Measurements from ENCODE around the gene TNNI3. TPM values are rescaled to one million over a fixed set of nuclear protein-coding genes. Genes with fewer than 3 reads are reported as not detected.
"Not testable (repeated sequence)": the region's sequence is repeated elsewhere in the genome, so short reads cannot be mapped to it uniquely, and the experiment has no call there.

TNNI3 gene
- total RNA-seq, 2 experiments from 2014 or later: not detected

GRCh38 chr19:55166530-55167268 is 9.2 kb upstream of the TNNI3 start, which contains the start of gene DNAAF3:
Gene DNAAF3 (minus strand): TSS chr19:55166613. CDS start chr19:55166413, 200 bp downstream.
- CTCF ChIA-PET: interaction anchor here (1.0 to 2.2 kb wide), 3 partner anchors 26 to 338 kb away, joined by 4 to 7 read pairs (median 4); no protein-coding TSS in a partner anchor

GRCh38 chr19:55165952-55166529 is 8.5 kb upstream of the TNNI3 start:
- no peak overlapping the region for H3K27ac Mint-ChIP-seq
- H3K4me3 Mint-ChIP-seq: peak overlapping the region; percentile 60
- H3K9me3 Mint-ChIP-seq: no peaks in the 10 kb centered on the region
- CTCF ChIA-PET: interaction anchor here (0.7 to 2.2 kb wide), 4 partner anchors 25 to 1087 kb away, joined by 3 to 7 read pairs (median 4); no protein-coding TSS in a partner anchor
- POLR2A ChIA-PET: no interaction called here
- H3K4me1 Mint-ChIP-seq: peaks cover 11% of the 10 kb centered on the region
- DNase-seq: peak; percentile 32
- H3K36me3 Mint-ChIP-seq (ENCODE audit: low read depth): no peaks in the 10 kb centered on the region
- peaks cover 47% of the 10 kb centered on the region for H3K27me3 Mint-ChIP-seq

More at GRCh38 chr19:55166530-55167268, 9.2 kb upstream of the TNNI3 start, which contains the start of gene DNAAF3:
- Mint-ChIP-seq H3K9me3 (no peaks in the 10 kb centered on the region), H3K36me3 (ENCODE audit: low read depth) (no peaks in the 10 kb centered on the region), H3K4me1 (peaks cover 11% of the 10 kb centered on the region), H3K27me3 (peaks cover 52% of the 10 kb centered on the region), H3K4me3 (peak within 1 kb of the TSS; percentile 60), H3K27ac (peak within 1 kb of the TSS; percentile 31)
- DNase-seq: peak; percentile 77
- POLR2A ChIA-PET: interaction anchor here (0.9 kb wide), 1 partner anchor 89 kb away, joined by 3 read pairs; no protein-coding TSS in a partner anchor

- Mint-ChIP-seq H3K9me3 (no peaks in the 10 kb centered on the region), H3K27me3 (peaks cover 40% of the 10 kb centered on the region), H3K36me3 (ENCODE audit: low read depth) (no peaks in the 10 kb centered on the region), H3K27ac (no peak overlapping the region), H3K4me3 (no peak overlapping the region), H3K4me1 (peaks cover 7% of the 10 kb centered on the region)
- ChIA-PET CTCF (interaction anchor here (0.7 to 2.1 kb wide), 3 partner anchors 280 to 493 kb away, joined by 4 to 12 read pairs (median 4); no protein-coding TSS in a partner anchor), POLR2A (interaction anchor here (1.4 kb wide), 1 partner anchor 281 kb away, joined by 3 read pairs; no protein-coding TSS in a partner anchor)
- no peak for DNase-seq
Measured at GRCh38 chr19:55161571-55162322, 4.2 kb upstream of the TNNI3 start.

GRCh38 chr19:55160986-55161365 is 3.4 kb upstream of the TNNI3 start:
- Mint-ChIP-seq H3K36me3 (ENCODE audit: low read depth) (no peaks in the 10 kb centered on the region), H3K9me3 (no peaks in the 10 kb centered on the region), H3K4me3 (no peak overlapping the region), H3K27ac (no peak overlapping the region), H3K27me3 (peaks cover 36% of the 10 kb centered on the region), H3K4me1 (peaks cover 3% of the 10 kb centered on the region)
- no peak for DNase-seq
- ChIA-PET POLR2A (interaction anchor here (1.0 to 1.4 kb wide), 2 partner anchors 11 to 280 kb away, joined by 3 read pairs; no protein-coding TSS in a partner anchor), CTCF (interaction anchor here (0.6 to 2.5 kb wide), 16 partner anchors 8 to 487 kb away, joined by 3 to 12 read pairs (median 4); partner anchors contain the start of genes PPP1R12C and SYT5)

- Mint-ChIP-seq H3K4me1 (peaks cover 3% of the 10 kb centered on the region), H3K36me3 (ENCODE audit: low read depth) (no peaks in the 10 kb centered on the region), H3K4me3 (no peak overlapping the region), H3K9me3 (no peaks in the 10 kb centered on the region), H3K27ac (no peak overlapping the region), H3K27me3 (peaks cover 30% of the 10 kb centered on the region)
- peak; percentile 91 for DNase-seq
- CTCF ChIA-PET: interaction anchor here (0.6 to 2.5 kb wide), 19 partner anchors 9 to 486 kb away, joined by 3 to 12 read pairs (median 4); partner anchors contain the start of genes PPP1R12C and SYT5
- POLR2A ChIA-PET: interaction anchor here (0.8 to 1.4 kb wide), 3 partner anchors 11 to 279 kb away, joined by 3 read pairs; partner anchors contain the start of gene PPP6R1
Measured at GRCh38 chr19:55160128-55160985, 2.8 kb upstream of the TNNI3 start.

- Mint-ChIP-seq H3K36me3 (ENCODE audit: low read depth) (no peaks in the 10 kb centered on the region), H3K27ac (no peak overlapping the region), H3K9me3 (peaks cover 4% of the 10 kb centered on the region), H3K27me3 (peaks cover 26% of the 10 kb centered on the region), H3K4me3 (no peak overlapping the region), H3K4me1 (peaks cover 9% of the 10 kb centered on the region)
- POLR2A ChIA-PET: no interaction called here
- CTCF ChIA-PET: interaction anchor here (0.9 to 2.5 kb wide), 11 partner anchors 8 to 278 kb away, joined by 3 to 12 read pairs (median 7); partner anchors contain the start of gene RDH13
- DNase-seq: no peak
Measured at GRCh38 chr19:55158848-55159749, 1.6 kb upstream of the TNNI3 start.

GRCh38 chr19:55158423-55158822 is 891 bp upstream of the TNNI3 start:
- Mint-ChIP-seq H3K36me3 (ENCODE audit: low read depth) (no peaks in the 10 kb centered on the region), H3K27ac (no peak overlapping the region), H3K27me3 (peaks cover 22% of the 10 kb centered on the region), H3K9me3 (peaks cover 4% of the 10 kb centered on the region), H3K4me3 (no peak overlapping the region), H3K4me1 (peaks cover 14% of the 10 kb centered on the region)
- no peak for DNase-seq
- CTCF ChIA-PET: no interaction called here
- POLR2A ChIA-PET: no interaction called here

GRCh38 chr19:55156202-55157063 is 1.1 kb downstream of the TNNI3 start:
- Mint-ChIP-seq H3K4me1 (peaks cover 21% of the 10 kb centered on the region), H3K27ac (no peak overlapping the region), H3K27me3 (peaks cover 23% of the 10 kb centered on the region), H3K4me3 (no peak overlapping the region), H3K36me3 (ENCODE audit: low read depth) (no peaks in the 10 kb centered on the region), H3K9me3 (peaks cover 11% of the 10 kb centered on the region)
- DNase-seq: peak; percentile 39
- POLR2A ChIA-PET: no interaction called here
- CTCF ChIA-PET: no interaction called here

- POLR2A ChIA-PET; H3K4me3 Mint-ChIP-seq; H3K36me3 Mint-ChIP-seq (ENCODE audit: low read depth); CTCF ChIA-PET; DNase-seq; H3K27ac Mint-ChIP-seq: not testable (repeated sequence)
- Mint-ChIP-seq H3K27me3 (peaks cover 24% of the 10 kb centered on the region), H3K4me1 (peaks cover 21% of the 10 kb centered on the region), H3K9me3 (peaks cover 11% of the 10 kb centered on the region)
Measured at GRCh38 chr19:55155784-55156183, 1.7 kb downstream of the TNNI3 start.

- Mint-ChIP-seq H3K4me3 (no peak overlapping the region), H3K4me1 (peaks cover 21% of the 10 kb centered on the region), H3K9me3 (peaks cover 11% of the 10 kb centered on the region), H3K27me3 (peaks cover 32% of the 10 kb centered on the region), H3K36me3 (ENCODE audit: low read depth) (no peaks in the 10 kb centered on the region), H3K27ac (no peak overlapping the region)
- ChIA-PET POLR2A (no interaction called here), CTCF (no interaction called here)
- DNase-seq: no peak
Measured at GRCh38 chr19:55153652-55154264, 3.8 kb downstream of the TNNI3 start.
